NCI-H128 (cell line): ENCODE data around the gene MACF1.
"Not testable (repeated sequence)": the region's sequence is repeated elsewhere in the genome, so short reads cannot be mapped to it uniquely, and the experiment has no call there.

ENCODE experiments used
- DNase-seq: peaks from one replicate; lab custom pipeline; 2025; ENCODE audit not compliant: unreplicated experiment; lab: John Stamatoyannopoulos, UW

The MACF1 gene

DNA sequence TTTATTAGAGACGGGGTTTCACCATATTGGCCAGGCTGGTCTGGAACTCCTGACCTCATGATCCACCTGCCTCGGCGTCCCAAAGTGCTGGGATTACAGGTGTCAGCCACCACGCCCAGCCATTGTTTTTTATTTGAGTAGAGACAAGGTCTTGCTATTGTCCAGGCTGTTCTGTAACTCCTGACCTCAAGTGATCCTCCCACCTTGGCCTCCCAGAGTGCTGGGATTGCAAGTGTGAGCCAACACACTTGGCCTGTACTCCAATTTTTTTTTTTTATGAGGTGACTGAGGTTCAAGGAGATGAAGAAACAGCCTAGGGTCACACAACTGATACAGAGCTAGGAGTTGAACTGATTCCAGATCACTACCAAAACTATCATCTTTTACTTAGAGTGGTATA, 245.5 kb downstream of the MACF1 start:
- DNase-seq, result not testable (repeated sequence)

DNA sequence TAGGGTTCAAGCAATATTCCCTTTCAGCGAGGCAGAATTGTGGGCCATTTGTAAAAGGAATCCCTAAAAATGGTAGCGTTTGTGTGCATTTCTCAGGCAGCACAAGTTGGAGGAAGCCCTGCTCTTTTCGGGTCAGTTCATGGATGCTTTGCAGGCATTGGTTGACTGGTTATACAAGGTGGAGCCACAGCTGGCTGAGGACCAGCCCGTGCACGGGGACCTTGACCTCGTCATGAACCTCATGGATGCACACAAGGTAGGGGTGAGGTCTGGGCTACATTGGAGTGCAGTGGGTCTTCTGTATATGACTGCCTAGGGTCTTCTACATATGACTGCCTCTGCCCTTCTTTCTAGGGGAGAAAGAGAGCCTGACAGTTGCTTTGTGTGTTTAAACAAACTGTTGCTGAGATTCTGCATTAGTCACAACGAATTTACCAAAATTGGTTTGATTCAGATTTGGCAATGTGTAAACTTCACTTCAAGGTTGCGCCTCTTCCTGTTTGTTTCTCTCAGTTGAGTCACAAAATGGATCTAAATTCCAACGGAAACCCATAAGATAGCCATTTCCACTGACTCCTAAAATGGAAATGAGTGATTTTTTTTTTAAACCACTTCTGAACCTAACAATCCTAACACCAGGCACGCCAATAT, 246.6 kb downstream of the MACF1 start:
- no peak for DNase-seq

DNA sequence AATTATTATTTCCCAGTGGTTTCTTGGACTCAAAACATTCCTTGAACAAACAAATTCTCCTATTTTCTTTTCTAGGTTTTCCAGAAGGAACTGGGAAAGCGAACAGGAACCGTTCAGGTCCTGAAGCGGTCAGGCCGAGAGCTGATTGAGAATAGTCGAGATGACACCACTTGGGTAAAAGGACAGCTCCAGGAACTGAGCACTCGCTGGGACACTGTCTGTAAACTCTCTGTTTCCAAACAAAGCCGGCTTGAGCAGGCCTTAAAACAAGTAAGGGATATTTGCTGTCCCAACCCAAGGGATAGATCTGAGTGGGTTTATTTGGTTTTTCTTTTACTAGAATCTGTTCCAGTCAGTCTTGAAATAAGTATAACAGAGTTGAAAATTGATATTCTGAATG, 247.6 kb downstream of the MACF1 start:
- no peak for DNase-seq

DNA sequence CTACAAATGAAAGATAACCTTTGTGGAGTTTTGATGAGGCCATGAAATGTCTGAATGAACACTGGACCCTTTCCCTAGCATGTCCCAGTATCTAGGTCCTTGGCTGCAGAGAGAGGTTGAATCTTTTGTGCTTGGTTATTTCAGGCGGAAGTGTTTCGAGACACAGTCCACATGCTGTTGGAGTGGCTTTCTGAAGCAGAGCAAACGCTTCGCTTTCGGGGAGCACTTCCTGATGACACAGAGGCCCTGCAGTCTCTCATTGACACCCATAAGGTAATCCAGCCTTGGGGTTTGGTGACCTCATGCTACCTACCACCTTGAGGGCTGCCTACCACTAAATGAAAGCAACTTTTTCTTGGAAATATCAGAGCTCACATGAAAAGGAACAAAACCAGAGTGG, 248.0 kb downstream of the MACF1 start:
- DNase-seq, result no peak

DNA sequence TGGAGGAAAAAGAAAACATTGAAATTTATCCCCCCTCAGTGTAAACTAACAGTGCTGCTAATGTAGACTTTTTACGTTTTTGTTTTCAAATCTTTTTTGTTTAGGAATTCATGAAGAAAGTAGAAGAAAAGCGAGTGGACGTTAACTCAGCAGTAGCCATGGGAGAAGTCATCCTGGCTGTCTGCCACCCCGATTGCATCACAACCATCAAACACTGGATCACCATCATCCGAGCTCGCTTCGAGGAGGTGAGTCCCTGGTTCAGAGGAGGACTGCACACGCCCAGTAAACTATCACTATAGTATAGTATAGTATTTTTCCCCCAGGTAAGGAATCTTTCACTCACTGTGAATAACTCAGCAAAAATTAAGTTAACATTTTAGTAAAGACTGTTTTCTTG, 249.1 kb downstream of the MACF1 start:
- DNase-seq, result no peak

DNA sequence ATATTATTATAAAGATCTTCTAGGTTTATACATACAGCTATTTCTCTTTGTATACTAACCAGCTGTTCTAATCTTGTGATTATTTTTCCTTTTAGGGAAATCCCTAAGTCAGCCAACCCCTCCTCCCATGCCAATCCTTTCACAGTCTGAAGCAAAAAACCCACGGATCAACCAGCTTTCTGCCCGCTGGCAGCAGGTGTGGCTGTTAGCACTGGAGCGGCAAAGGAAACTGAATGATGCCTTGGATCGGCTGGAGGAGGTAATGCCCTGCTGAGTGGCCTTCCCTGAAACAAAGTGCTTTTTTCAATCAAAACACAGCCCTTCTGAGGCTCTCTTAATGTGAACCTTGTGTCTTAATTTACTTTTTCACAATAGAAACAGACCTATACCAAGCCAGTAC, 254.5 kb downstream of the MACF1 start:
- no peak for DNase-seq

DNA sequence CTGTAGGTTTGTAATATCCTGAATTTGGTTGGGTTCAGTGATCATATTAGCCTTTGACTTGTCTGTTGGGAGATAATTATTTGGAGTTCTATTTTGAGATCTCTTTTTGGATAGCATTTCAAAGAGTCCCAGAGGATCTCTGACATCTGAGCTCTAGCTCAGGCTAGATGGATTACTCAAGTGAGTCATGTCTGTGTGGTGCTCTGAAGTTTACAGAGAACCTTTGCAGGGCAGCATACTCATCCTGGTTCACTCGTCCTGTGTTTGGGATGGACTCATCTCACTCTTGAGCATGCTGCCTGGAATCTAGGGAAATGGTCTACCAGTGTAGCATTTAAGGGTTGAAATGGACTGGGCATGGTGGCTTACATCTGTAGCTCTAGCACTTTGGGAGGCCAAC, 257.6 kb downstream of the MACF1 start:
- no peak for DNase-seq

DNA sequence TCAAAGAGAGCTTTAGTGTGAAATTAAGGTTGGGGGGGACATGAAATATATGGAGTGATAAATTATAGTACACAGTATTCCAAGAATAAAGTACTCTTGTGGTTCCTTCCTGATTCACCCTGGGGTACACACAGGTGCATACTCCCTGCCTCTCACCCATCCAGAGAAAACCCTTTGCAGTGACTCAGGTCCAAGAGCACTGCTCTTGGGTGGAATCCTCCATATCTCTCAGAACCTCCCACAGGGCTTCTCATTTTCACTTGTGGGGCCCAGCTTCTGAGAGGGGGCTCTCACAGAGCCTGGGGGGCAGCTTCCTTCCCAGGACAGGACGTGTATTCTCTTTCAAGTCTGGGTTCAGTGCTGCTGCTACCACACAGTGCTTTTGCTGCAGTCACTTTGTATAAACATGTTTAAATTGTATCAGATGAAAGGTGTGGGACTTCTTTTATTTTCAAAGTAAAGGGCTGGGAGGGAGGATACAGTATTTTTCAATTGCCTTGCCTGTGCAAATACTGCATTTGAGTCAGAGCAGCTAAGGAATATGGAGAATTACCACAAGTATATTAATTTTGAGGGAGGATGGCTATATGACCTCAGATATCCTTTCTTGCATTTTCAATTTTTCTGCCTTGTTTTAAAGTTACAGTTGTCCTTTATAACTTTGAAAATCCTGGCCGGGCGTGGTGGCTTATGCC, 262.1 kb downstream of the MACF1 start:
- no peak for DNase-seq

DNA sequence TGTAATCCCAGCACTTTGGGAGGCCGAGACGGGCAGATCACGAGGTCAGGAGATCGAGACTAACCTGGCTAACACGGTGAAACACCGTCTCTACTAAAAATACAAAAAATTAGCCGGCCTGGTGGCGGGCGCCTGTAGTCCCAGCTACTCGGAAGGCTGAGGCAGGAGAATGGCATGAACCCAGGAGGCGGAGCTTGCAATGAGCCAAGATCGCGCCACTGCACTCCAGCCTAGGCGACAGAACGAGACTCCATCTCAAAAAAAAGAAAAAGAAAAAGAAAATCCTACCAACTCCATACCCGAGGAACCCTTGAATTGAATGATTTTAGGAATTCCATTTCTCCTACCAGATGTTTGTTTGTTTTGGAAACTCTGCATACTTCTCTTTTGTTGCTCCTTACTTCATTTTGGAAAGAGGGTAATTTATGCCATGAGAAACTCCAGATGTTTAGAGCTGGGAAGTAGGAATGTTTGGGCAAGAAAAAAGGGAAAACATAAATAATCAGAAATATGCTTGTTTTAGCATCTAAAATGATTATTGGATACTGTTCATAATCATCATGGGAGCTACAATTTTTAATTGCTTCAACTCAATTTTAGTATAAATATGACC, 262.7 kb downstream of the MACF1 start:
- not testable (repeated sequence) for DNase-seq

DNA sequence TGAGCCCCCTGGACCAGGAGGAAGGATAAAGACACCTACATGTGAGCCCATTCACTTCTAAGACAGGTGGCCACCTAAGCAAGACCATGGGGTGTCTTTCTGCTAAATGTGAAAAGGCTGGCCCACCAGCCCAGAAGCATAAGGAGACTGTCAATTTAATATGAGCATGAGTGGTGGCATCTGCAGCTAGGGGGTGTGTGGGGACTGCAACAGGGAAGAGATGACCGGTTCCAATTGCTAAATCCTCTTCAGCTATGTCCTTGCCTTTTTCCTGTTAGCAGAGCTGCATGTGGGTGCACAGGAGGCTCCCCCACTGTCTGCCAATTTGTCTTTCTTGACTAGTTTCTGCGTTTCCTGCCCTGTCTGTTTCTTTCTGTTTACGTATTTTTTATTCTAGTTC, 264.7 kb downstream of the MACF1 start:
- no peak for DNase-seq

DNA sequence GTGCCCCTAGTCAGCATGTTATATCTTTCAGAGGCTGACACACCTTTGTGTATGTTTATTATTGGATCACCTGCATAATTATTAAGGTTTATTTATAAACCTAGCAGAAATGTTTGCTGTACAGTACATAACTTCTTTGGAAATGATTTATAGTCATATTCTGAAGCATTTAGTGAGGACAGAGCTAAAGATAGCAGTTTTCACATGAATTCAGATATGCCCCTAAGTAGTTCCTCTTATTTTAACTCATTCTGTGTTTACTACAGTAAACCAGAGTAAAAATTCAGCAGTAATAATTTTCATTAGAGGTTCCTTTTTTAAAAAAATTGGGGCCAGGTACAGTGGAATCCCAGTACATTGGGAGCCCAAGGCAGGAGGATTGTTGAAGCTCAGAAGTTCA, 265.5 kb downstream of the MACF1 start:
- no peak for DNase-seq

DNA sequence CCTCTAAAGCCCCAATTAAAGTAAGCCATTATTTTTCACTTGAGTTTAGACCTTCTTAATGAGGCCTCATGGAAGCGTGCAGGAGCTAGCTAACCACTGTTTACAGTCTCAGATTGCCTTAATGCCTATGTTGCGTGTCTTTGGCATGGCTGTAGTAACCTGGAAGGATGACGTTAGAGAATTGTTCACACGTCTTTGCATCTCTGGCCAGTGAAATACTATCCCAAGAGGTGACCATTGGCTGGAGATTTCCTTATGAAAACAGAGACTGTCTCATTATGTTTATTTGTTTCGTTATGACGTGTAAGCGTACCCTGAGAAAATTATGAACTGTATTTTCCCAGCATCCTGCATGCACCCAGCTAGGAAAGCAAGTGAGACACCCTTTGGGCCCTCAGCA, 268.3 kb downstream of the MACF1 start:
- no peak for DNase-seq

DNA sequence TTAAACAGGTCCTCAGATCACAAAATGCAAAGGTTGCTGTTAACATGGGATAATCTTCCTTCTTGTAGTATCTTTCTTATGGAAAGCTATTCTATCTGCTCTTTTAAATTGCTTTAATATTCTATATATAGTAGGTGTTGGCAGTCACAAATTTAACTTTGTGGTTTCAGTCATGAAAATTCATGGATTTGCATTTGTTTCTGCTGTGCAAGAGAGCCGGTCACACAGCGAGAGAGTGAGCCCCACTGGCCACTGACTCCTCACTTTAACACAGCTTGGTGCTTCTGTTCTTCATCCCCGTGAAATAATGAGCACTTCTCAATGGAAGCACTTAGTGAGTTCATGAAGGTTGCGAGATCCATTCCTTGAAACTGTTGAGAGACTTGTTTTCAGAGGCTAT, 268.8 kb downstream of the MACF1 start:
- no peak for DNase-seq

DNA sequence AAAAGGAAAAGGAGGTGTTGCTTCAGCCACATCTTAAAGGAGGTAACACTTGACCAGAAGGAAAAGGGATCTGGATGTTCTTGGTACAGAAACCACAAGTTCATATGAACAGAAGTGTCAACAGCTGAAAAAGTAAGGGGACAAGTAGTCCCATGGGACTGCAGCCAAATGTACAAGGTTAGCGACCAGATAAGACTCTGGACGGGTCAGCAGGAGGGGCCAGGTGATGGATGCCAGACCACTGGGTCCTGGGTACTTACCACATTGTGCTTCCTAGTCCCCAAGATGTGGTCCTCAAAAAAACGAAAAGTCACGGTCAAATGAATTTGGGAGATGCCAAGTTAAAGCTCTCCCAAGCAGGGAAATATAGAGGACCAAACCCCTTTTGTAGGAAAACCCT, 270.3 kb downstream of the MACF1 start:
- no peak for DNase-seq

DNA sequence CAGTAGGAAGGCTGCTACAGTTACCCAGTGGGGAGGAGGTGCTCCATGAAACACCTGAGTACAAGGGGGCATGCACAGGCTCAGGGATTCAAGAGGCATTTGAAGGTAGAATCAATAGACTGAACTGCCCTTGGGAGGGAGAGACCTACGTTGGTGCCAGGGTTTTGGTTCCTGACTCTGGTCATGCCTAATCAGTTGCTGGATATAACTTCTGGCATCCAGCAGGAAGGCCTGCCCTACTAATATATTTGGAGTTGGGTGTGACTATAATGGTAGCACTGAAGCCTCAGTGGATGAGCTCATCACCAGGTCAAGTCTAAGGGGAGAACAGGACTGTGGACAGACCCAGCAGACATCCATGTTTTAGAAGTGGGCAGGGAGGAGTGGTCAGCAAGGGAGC, 271.1 kb downstream of the MACF1 start:
- DNase-seq, result not testable (repeated sequence)

DNA sequence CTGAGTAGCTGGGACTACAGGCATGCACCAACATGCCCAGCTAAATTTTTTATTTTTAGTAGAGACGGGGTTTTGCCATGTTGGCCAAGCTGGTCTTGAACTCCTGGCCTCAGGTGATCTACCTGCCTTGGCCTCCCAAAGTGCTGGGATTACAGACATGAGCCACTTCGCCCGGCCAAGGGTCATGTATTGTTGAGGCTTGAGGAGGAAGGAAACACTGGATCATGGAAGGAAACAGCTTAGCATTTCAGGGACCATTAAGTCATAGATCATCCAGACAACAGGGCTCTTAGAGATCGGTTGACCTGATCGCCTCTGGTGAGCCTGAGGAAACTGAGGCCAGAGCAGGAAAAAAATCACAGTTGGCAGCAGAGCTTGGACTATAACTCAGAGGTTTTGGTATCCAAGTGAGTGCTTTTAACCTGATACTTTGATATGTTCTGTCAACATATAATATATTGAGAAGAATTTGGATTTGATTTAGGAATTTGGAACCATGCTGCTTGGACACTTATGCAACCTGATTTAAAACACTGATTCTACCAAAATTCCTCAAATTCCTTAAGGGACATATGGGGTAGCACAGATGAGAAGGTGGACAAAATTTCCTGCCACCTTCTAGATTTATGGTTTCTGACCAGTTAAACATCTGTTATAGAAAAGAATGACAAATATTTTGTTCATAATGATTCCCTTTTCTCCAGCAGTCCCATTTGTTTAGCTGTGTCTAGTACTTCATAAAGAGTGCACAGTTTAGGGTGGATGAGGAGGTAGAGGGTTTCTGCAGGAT, 273.8 kb downstream of the MACF1 start:
- DNase-seq, result no peak

DNA sequence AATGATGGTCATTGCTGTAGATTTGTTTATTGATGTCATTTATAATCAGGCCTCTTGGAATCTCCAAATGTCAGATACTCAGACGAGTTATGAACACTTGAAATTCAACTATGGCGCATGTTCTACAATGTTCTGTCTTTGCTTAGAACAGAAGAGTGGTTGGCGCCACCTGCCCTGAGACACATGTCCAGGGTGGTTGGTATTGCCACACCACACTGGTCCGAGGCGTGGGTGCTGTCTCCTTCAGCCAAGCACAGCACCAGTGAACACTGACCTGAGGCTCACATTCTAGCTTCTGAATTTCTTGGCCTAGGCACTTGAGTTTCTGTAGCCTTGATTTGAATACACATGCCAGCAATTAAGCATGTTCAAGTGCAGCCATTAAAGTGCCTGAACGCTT, 276.8 kb downstream of the MACF1 start:
- no peak for DNase-seq

DNA sequence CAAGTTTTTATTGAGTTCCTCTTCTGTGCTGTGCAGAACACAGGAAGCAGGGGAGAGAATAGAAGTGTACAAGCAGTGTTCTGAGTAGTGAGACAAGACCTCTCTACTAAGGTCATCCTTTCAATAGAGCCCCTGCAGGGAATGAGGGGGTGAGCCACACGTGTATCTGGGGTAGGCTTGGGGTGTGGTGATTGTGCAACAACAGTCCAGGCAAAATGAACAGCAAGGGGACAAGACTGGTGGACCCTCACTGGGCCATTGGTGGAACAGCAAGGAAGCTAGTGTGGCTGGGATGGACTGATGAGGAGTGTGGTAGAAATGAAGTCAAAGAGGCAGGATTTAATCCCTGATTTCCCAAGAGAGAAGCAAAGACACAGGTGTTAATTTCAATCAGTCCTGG, 278.8 kb downstream of the MACF1 start:
- DNase-seq, result no peak

DNA sequence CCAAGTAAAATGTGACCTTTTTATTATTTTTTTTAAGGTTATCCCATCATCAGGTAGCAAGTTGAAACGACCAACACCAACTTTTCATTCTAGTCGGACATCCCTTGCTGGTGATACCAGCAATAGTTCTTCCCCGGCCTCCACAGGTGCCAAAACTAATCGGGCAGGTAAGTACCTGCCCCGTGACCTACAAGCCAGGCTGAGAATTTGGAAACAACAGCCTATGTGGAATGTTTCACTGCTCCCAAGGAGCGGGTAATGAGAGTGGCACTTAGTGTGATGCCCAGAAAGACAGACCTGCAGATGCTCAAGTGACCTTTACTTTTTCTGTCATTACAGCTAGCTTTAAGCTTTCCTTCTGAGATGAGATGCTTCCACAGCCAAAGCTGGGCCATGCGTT, 280.1 kb downstream of the MACF1 start:
- no peak for DNase-seq

DNA sequence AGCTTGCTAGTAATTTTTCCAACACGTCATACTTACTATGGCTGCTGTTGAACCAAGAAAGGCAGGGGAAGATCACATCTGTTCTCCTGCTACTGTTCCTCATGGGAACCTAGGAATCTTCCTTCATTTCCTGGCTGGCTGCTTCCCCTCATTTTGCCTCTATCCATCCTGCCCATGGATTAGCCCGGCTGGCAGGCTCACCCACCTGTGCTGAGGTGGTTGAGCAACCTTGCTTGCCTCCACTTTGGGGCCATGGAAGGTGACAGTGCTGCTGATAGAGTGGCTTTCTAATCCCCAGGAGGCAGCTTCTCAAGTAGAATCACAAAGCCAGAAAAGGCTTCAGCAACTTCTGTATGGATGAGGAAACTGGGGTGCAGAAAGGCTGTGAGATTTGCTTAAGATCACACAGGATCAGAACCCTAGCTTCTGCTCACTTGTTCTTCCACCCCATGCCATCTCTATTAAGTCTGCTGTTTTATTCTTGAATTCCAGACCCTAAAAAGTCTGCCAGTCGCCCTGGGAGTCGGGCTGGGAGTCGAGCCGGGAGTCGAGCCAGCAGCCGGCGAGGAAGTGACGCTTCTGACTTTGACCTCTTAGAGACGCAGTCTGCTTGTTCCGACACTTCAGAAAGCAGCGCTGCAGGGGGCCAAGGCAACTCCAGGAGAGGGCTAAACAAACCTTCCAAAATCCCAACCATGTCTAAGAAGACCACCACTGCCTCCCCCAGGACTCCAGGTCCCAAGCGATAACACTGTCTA, 280.7 kb downstream of the MACF1 start:
- no peak for DNase-seq

DNA sequence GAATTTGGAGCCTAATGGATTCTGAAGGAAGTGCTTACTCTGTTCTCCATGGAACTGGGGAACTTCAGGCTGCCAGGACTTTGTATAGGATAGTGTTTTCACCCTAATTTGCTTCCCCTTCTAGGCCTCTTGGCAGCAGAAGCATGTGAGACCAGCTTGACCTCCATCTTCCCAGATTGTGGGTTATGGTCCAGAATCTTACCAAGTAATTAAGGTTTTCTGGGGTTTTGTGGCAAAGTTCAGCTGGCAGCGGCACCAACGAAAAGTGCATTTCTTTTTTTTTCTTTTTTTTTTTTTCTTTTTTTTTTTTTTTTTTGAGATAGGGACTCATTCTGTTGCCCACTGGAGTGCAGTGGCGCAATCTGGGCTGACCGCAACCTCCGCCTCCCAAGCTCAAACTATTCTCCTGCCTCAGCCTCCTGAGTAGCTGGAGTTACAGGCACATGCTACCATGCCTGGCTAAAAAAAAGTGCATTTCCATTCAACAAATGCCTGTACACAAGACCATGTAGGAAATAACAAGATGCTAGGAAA, 283.6 kb downstream of the MACF1 start:
- DNase-seq, result no peak
